IMR-90 (cell line): ENCODE results near the gene RTEL1. TPM values are rescaled to one million over a fixed set of nuclear protein-coding genes. Genes with fewer than 3 reads are reported as not detected.

ENCODE experiments used
- ATAC-seq: fragments of 200-7000 bp; cut with Tn5 transposase; 2 replicates; pipeline ENCODE4 v1.9.1; 2020; ENCODE audit warnings: low read depth, mild to moderate bottlenecking, moderate library complexity
- BruUV-seq: library from RNA; stranded (reverse); fragments of 400-500 nt; replicated peaks from 2 replicates; lab custom pipeline; 2021; lab: Mats Ljungman, UMichigan
- CTCF ChIA-PET: fragments of 300-600 bp; formaldehyde crosslinking; extraction: SDS; loops from one replicate; lab custom pipeline; 2021; ENCODE audit warnings: antibody characterized with exemption; lab: Yijun Ruan, JAX
- POLR2A ChIA-PET: fragments of 300-600 bp; sonication (Branson Sonifier 250); formaldehyde crosslinking; loops from one replicate; lab custom pipeline; 2022; ENCODE audit warnings: antibody characterized with exemption; ENCODE audit not compliant: unreplicated experiment; lab: Charles Lee
- DNase-seq: peaks from one replicate; pipeline ENCODE4 v3.0.0; 2013
- H2AFZ ChIP-seq: replicated peaks from 2 replicates; pipeline ENCODE3; 2013; ENCODE audit warnings: low read length, mild to moderate bottlenecking; ENCODE audit not compliant: poor library complexity
- H2AK5ac ChIP-seq: 2 replicates; pipeline ENCODE4 v1.6.1; 2013; ENCODE audit warnings: low read depth, low read length, inconsistent platforms
- H2AK9ac ChIP-seq: replicated peaks from 2 replicates; pipeline ENCODE3; 2013; ENCODE audit warnings: mild to moderate bottlenecking, low read depth, low read length, moderate library complexity; ENCODE audit not compliant: poor library complexity
- H2BK120ac ChIP-seq: 2 replicates; pipeline ENCODE4 v1.6.1; 2013; ENCODE audit warnings: low read depth, low read length, inconsistent platforms
- H2BK15ac ChIP-seq: 3 replicates; pipeline ENCODE4 v1.6.1; 2013; ENCODE audit warnings: low read depth, low read length, inconsistent platforms
- H2BK20ac ChIP-seq: 2 replicates; pipeline ENCODE4 v1.6.1; 2013; ENCODE audit warnings: low read depth, mild to moderate bottlenecking, inconsistent platforms, low read length, moderate library complexity
- H2BK5ac ChIP-seq: 2 replicates; pipeline ENCODE4 v1.6.1; 2013; ENCODE audit warnings: mild to moderate bottlenecking, low read depth, low read length, inconsistent platforms; ENCODE audit not compliant: poor library complexity, severe bottlenecking
- H3K14ac ChIP-seq: replicated peaks from 2 replicates; pipeline ENCODE4 v1.6.1; 2013; ENCODE audit warnings: low read depth, low read length, inconsistent platforms
- H3K18ac ChIP-seq: 2 replicates; pipeline ENCODE4 v1.6.1; 2013; ENCODE audit warnings: low read depth, low read length, control low read depth
- H3K23ac ChIP-seq: 2 replicates; pipeline ENCODE4 v1.6.1; 2013; ENCODE audit warnings: low read depth, low read length, inconsistent platforms
- H3K27ac ChIP-seq: 2 replicates; pipeline ENCODE4 v1.5.1; 2013; ENCODE audit warnings: mild to moderate bottlenecking, control low read depth, low read length; ENCODE audit not compliant: insufficient read depth
- H3K27me3 ChIP-seq: 2 replicates; pipeline ENCODE4 v1.6.1; 2013; ENCODE audit warnings: low read length; ENCODE audit not compliant: control insufficient read depth, insufficient read depth
- H3K36me3 ChIP-seq: 2 replicates; pipeline ENCODE4 v1.6.1; 2013; ENCODE audit warnings: low read length, mixed read lengths; ENCODE audit not compliant: control insufficient read depth, insufficient read depth
- H3K4ac ChIP-seq: 2 replicates; pipeline ENCODE4 v1.6.1; 2013; ENCODE audit warnings: low read depth, low read length, inconsistent platforms
- H3K4me1 ChIP-seq: 2 replicates; pipeline ENCODE4 v1.6.1; 2013; ENCODE audit warnings: low read length, mixed read lengths; ENCODE audit not compliant: control insufficient read depth, insufficient read depth
- H3K4me2 ChIP-seq: 2 replicates; pipeline ENCODE4 v1.6.1; 2013; ENCODE audit warnings: low read depth, mild to moderate bottlenecking, control low read depth, low read length, moderate library complexity
- H3K4me3 ChIP-seq: 2 replicates; pipeline ENCODE4 v1.5.1; 2013; ENCODE audit warnings: low read depth, mild to moderate bottlenecking, control low read depth, low read length, moderate library complexity; ENCODE audit not compliant: insufficient read depth
- H3K56ac ChIP-seq: 2 replicates; pipeline ENCODE4 v1.6.1; 2013; ENCODE audit warnings: low read length, inconsistent platforms; ENCODE audit not compliant: insufficient read depth; ENCODE audit errors: extremely low read depth
- H3K79me1 ChIP-seq, 2 experiments: 2 replicates each; pipeline ENCODE4 v1.6.1; 2013; ENCODE audit warnings: low read length in 2 of 2, inconsistent platforms in 1 of 2, low read depth in 1 of 2
- H3K9ac ChIP-seq: 2 replicates; pipeline ENCODE4 v1.6.1; 2013; ENCODE audit warnings: low read depth, low read length, control low read depth
- H3K9me1 ChIP-seq: 2 replicates; pipeline ENCODE4 v1.6.1; 2013; ENCODE audit warnings: low read length, inconsistent platforms; ENCODE audit not compliant: insufficient read depth
- H3K9me3 ChIP-seq: 2 replicates; pipeline ENCODE4 v1.6.1; 2013; ENCODE audit warnings: low read length; ENCODE audit not compliant: control insufficient read depth, insufficient read depth
- H4K20me1 ChIP-seq: 2 replicates; pipeline ENCODE4 v1.6.1; 2013; ENCODE audit warnings: low read length, inconsistent platforms; ENCODE audit not compliant: insufficient read depth
- H4K5ac ChIP-seq: 2 replicates; pipeline ENCODE4 v1.6.1; 2013; ENCODE audit warnings: mild to moderate bottlenecking, low read depth, low read length, control low read depth
- H4K8ac ChIP-seq, 2 experiments: 2 replicates each; pipeline ENCODE4 v1.6.1; 2013; ENCODE audit warnings: low read depth in 2 of 2, low read length in 2 of 2, control low read depth in 1 of 2, inconsistent platforms in 1 of 2
- H4K91ac ChIP-seq: 2 replicates; pipeline ENCODE4 v1.6.1; 2013; ENCODE audit warnings: low read depth, low read length, inconsistent platforms; ENCODE audit not compliant: insufficient read depth
- BHLHE40 ChIP-seq: fragments of 150-350 bp; IDR thresholded peaks from 2 replicates; pipeline ENCODE4 v1.6.1; 2016; ENCODE audit warnings: mild to moderate bottlenecking, low read depth, low read length
- CEBPB ChIP-seq: IDR thresholded peaks from 2 replicates; pipeline ENCODE4 v1.6.1; 2012; ENCODE audit warnings: low read depth, low read length, improper control_type of control experiment
- CTCF ChIP-seq: conservative IDR thresholded peaks from 2 replicates; pipeline ENCODE4 v1.5.1; 2012; ENCODE audit warnings: mild to moderate bottlenecking, low read depth, low read length, improper control_type of control experiment
- FOS ChIP-seq: fragments of 150-350 bp; IDR thresholded peaks from 2 replicates; pipeline ENCODE4 v1.6.1; 2016; ENCODE audit warnings: low read depth, low read length
- MAFK ChIP-seq: IDR thresholded peaks from 2 replicates; pipeline ENCODE4 v1.6.1; 2012; ENCODE audit warnings: low read depth, low read length, improper control_type of control experiment
- MAZ ChIP-seq: IDR thresholded peaks from 2 replicates; pipeline ENCODE4 v1.6.1; 2012; ENCODE audit warnings: low read depth, mild to moderate bottlenecking, low read length, improper control_type of control experiment, moderate library complexity, borderline replicate concordance
- MXI1 ChIP-seq: IDR thresholded peaks from 2 replicates; pipeline ENCODE4 v1.6.1; 2012; ENCODE audit warnings: low read depth, mild to moderate bottlenecking, low read length, moderate library complexity, borderline replicate concordance
- RAD21 ChIP-seq: IDR thresholded peaks from 2 replicates; pipeline ENCODE4 v1.6.1; 2012; ENCODE audit warnings: low read length, improper control_type of control experiment
- RCOR1 ChIP-seq: IDR thresholded peaks from 2 replicates; pipeline ENCODE4 v1.6.1; 2012; ENCODE audit warnings: mild to moderate bottlenecking, low read length, improper control_type of control experiment; ENCODE audit not compliant: insufficient replicate concordance
- RFX5 ChIP-seq: IDR thresholded peaks from 2 replicates; pipeline ENCODE4 v1.8.0; 2012; ENCODE audit warnings: low read depth, mild to moderate bottlenecking, low read length, moderate library complexity
- SMC3 ChIP-seq: fragments of 150-350 bp; IDR thresholded peaks from 2 replicates; pipeline ENCODE4 v1.6.1; 2016; ENCODE audit warnings: low read depth, mild to moderate bottlenecking, antibody characterized with exemption, low read length, moderate library complexity
- USF2 ChIP-seq: fragments of 150-350 bp; IDR thresholded peaks from 2 replicates; pipeline ENCODE4 v1.6.1; 2017; ENCODE audit warnings: mild to moderate bottlenecking, antibody characterized with exemption, low read length, low read depth
- WGBS, 2 experiments: methylation state at CpG; one replicate each; pipeline versions ENCODE4 v1.1.5 to v1.1.7; 2013; ENCODE audit warnings: missing lambda C conversion rate in 2 of 2; ENCODE audit not compliant: insufficient read length in 1 of 2; ENCODE audit errors: extremely low coverage in 2 of 2; 5-methylcytosine and 5-hydroxymethylcytosine counted together
- dilution Hi-C: fragments of 300-500 bp; cut with HindIII; formaldehyde crosslinking; loops from one replicate; pipeline ENCODE4 v1.14.3; 2018; ENCODE audit warnings: low sequenced_read_pairs; ENCODE audit not compliant: unreplicated experiment
- in situ Hi-C: fragments of 300-500 bp; cut with MboI; formaldehyde crosslinking; loops from 3 replicates; pipeline ENCODE4 v1.14.3; 2019; ENCODE audit warnings: low sequenced_read_pairs, inconsistent platforms, mixed read lengths
- intact Hi-C: fragments of 100-400 bp; cut with micrococcal nuclease; formaldehyde crosslinking; loops from 2 replicates; pipeline ENCODE4 v1.10.0; 2022
- polyA plus RNA-seq, 3 experiments: library from polyadenylated mRNA; depleted of rRNA; stranded (reverse); fragments of >200 nt; gene quantifications; 2 replicates each; pipeline ENCODE4 v1.2.3, GENCODE V29; 2012; ENCODE audit warnings: low replicate concordance in 1 of 3
- total RNA-seq: library from RNA; depleted of rRNA; stranded (reverse); fragments of >200 nt; gene quantifications from 2 replicates; pipeline ENCODE4 v1.2.3, GENCODE V29; 2012

Gene RTEL1
- total and polyA plus RNA-seq, 2 of the 4 experiments (the other 2 are of a cell fraction): 14.7 to 18.8 TPM

GRCh38 chr20:63734111-63734945, 76.2 kb downstream of the RTEL1 start:
- Histone ChIP-seq H3K4me1 (peaks cover 5% of the 10 kb centered on the region; the same call in 1 of the 2 replicates), H2AFZ (no peak overlapping the region), H2BK120ac (no peak overlapping the region), H3K9me3 (no peaks in the 10 kb centered on the region), H2BK20ac (no peak overlapping the region), H3K27me3 (no peaks in the 10 kb centered on the region), H2AK5ac (no peak overlapping the region), H3K56ac (no peak overlapping the region), H4K5ac (no peak overlapping the region), H3K4me2 (no peak overlapping the region), H3K36me3 (peaks cover 39% of the 10 kb centered on the region), H2AK9ac (peak overlapping the region; percentile 37), H3K4ac (no peak overlapping the region), H3K14ac (no peak overlapping the region), H3K9me1 (peaks cover 19% of the 10 kb centered on the region), H2BK5ac (no peak overlapping the region), H3K9ac (no peak overlapping the region), H4K20me1 (peaks cover 38% of the 10 kb centered on the region), H3K18ac (no peak overlapping the region), H3K27ac (no peak overlapping the region), H2BK15ac (no peak overlapping the region), H4K91ac (no peak overlapping the region), H3K23ac (no peak overlapping the region), H3K79me1 (peaks cover 21 to 48% of the 10 kb centered on the region in 2 experiments), H3K4me3 (no peak overlapping the region), H4K8ac (no peak overlapping the region)
- TF ChIP-seq USF2: no peak
- TF ChIP-seq SMC3: no peak
- TF ChIP-seq MXI1: no peak
- TF ChIP-seq MAFK: no peak
- TF ChIP-seq RFX5: no peak
- TF ChIP-seq CEBPB: no peak
- no peak for TF ChIP-seq CTCF
- no peak for TF ChIP-seq RCOR1
- TF ChIP-seq BHLHE40: no peak
- TF ChIP-seq RAD21: no peak
- TF ChIP-seq FOS: no peak
- TF ChIP-seq MAZ: no peak
- WGBS, 2 experiments: 93% methylated on average over 9 of the region's 25 CpGs; no CpG with 5 or more reads in 1 of the 2 experiments
- in situ Hi-C loops: no loop called here
- ChIA-PET CTCF (no interaction called here), POLR2A (no interaction called here)
- ATAC-seq (no peak), DNase-seq (no peak)
- dilution Hi-C loops: no loop called here
- BruUV-seq: no TSS peak
- intact Hi-C loops: no loop called here
